ENCODE results near the gene CCDC24. TPM values are rescaled to one million over a fixed set of nuclear protein-coding genes. Genes with fewer than 3 reads are reported as not detected.

CCDC24 gene
- total RNA-seq, 1 donor from 2014 or later: 3.3 TPM

DNA sequence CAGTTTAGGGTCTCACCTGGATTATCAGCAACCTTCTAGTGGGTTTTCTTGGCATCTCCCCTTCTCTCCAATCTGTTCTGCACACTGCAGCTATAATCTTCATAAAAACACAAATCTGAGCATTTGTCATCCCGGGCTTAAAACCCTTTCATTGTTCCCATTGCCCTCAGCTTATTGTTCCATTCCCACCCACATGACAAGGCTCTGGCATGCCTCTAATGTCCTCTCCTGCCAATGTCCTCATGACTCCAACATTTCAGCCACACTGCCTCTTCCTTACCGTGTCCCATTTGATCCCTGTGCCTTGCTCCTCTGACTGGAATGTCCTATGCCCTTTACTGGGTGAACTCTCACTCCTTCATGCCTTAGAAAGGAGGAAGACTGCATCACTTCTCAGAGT lies 29.1 kb upstream of the CCDC24 start:
- H4K20me1 ChIP-seq (ENCODE audit: low read depth): no peaks in the 10 kb centered on the region
- Mint-ChIP-seq H3K27ac (no peak overlapping the region), H3K9me3 (no peaks in the 10 kb centered on the region), H3K4me1 (no peaks in the 10 kb centered on the region), H3K27me3 (ENCODE audit: insufficient read depth, low read depth) (no peaks in the 10 kb centered on the region), H3K4me3 (no peak overlapping the region), H3K36me3 (peaks cover 9% of the 10 kb centered on the region)
- TF ChIP-seq, protein P1, sequence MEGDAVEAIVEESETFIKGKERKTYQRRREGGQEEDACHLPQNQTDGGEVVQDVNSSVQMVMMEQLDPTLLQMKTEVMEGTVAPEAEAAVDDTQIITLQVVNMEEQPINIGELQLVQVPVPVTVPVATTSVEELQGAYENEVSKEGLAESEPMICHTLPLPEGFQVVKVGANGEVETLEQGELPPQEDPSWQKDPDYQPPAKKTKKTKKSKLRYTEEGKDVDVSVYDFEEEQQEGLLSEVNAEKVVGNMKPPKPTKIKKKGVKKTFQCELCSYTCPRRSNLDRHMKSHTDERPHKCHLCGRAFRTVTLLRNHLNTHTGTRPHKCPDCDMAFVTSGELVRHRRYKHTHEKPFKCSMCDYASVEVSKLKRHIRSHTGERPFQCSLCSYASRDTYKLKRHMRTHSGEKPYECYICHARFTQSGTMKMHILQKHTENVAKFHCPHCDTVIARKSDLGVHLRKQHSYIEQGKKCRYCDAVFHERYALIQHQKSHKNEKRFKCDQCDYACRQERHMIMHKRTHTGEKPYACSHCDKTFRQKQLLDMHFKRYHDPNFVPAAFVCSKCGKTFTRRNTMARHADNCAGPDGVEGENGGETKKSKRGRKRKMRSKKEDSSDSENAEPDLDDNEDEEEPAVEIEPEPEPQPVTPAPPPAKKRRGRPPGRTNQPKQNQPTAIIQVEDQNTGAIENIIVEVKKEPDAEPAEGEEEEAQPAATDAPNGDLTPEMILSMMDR (IDR thresholded peaks at IDR 0.05): no peak
- TF ChIP-seq EZH2phosphoT487 (IDR thresholded peaks at IDR 0.05) (no peak), EZH2 (IDR thresholded peaks at IDR 0.05) (no peak)
- no peaks in the 10 kb centered on the region for H3K27me3 ChIP-seq
- H3K4me2 ChIP-seq: no peak overlapping the region
- no peak overlapping the region for H3K4me3 ChIP-seq
- no peaks in the 10 kb centered on the region for H3K9me3 ChIP-seq (ENCODE audit: low read depth)
- H2AFZ ChIP-seq (replicated peaks): no peak overlapping the region
- no peaks in the 10 kb centered on the region for H3K4me1 ChIP-seq
- H3K27ac ChIP-seq: no peak overlapping the region
- no peaks in the 10 kb centered on the region for H3F3A ChIP-seq (ENCODE audit: low read depth)
- no peak overlapping the region for H3K9ac ChIP-seq
- H3K79me2 ChIP-seq (ENCODE audit: low read depth): no peaks in the 10 kb centered on the region
- DNase-seq (ENCODE audit: low spot score): no peak
- H3K36me3 ChIP-seq: no peaks in the 10 kb centered on the region

DNA sequence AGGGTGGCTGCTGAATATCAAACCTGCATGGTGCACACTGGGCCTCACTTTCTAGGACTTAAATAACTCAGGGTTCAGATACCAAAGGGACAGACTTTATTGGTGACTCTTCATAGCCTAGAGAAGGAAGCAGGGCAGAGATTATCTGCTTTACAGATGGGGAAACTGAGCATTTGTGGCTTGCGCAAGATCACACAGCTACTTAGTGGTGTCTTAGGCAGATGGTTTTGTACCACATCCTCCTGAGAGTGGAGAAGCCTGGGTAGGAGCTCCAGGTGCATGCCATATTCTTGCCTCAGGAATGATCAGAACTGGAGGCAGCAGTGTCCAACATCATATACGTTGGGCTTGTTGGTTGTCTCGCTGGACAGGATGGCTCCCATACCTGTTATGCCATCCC lies 28.4 kb upstream of the CCDC24 start:
- no peaks in the 10 kb centered on the region for H4K20me1 ChIP-seq (ENCODE audit: low read depth)
- no peak for TF ChIP-seq EZH2 (IDR thresholded peaks at IDR 0.05)
- no peak for TF ChIP-seq EZH2phosphoT487 (IDR thresholded peaks at IDR 0.05)
- TF ChIP-seq, protein P1 (IDR thresholded peaks at IDR 0.05): no peak
- peaks cover 12% of the 10 kb centered on the region for H3K36me3 Mint-ChIP-seq
- no peak overlapping the region for H3K9ac ChIP-seq
- H3K9me3 Mint-ChIP-seq: no peaks in the 10 kb centered on the region
- H3K9me3 ChIP-seq (ENCODE audit: low read depth): no peaks in the 10 kb centered on the region
- H3K4me1 ChIP-seq: no peaks in the 10 kb centered on the region
- no peak overlapping the region for H3K4me3 ChIP-seq
- H3K27me3 ChIP-seq: no peaks in the 10 kb centered on the region
- H3F3A ChIP-seq (ENCODE audit: low read depth): no peaks in the 10 kb centered on the region
- no peak for DNase-seq (ENCODE audit: low spot score)
- no peaks in the 10 kb centered on the region for H3K4me1 Mint-ChIP-seq
- H3K27me3 Mint-ChIP-seq (ENCODE audit: insufficient read depth, low read depth): no peaks in the 10 kb centered on the region
- H3K79me2 ChIP-seq (ENCODE audit: low read depth): no peaks in the 10 kb centered on the region
- H3K36me3 ChIP-seq: no peaks in the 10 kb centered on the region
- H3K4me2 ChIP-seq: no peak overlapping the region
- no peak overlapping the region for H2AFZ ChIP-seq (replicated peaks)
- H3K27ac Mint-ChIP-seq: no peak overlapping the region
- no peak overlapping the region for H3K4me3 Mint-ChIP-seq
- H3K27ac ChIP-seq: no peak overlapping the region

DNA sequence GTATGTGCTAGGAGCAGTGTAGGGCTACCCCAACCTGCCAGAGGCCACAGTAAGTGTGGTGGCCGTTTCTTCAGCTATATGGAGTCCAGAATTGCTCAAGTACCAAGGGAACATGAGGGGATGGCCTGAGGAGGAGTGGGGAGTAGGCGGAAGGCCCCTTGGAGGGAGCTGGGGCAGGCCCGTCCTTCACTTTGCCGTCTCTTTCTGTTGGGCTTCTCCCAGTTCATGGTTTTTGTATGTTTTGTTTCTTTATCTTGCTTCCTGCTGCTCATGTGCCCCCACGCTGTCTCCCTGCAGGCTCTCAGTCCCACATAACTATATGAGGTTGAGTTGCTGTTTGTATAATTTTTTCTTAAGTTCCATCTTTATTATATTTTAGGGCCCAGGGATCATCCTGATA lies 27.5 kb upstream of the CCDC24 start:
- Mint-ChIP-seq H3K4me3 (no peak overlapping the region), H3K9me3 (no peaks in the 10 kb centered on the region), H3K27me3 (ENCODE audit: insufficient read depth, low read depth) (no peaks in the 10 kb centered on the region), H3K36me3 (peaks cover 12% of the 10 kb centered on the region), H3K4me1 (no peaks in the 10 kb centered on the region), H3K27ac (no peak overlapping the region)
- no peak overlapping the region for H3K9ac ChIP-seq
- no peak overlapping the region for H3K27ac ChIP-seq
- no peak for DNase-seq (ENCODE audit: low spot score)
- no peaks in the 10 kb centered on the region for H3K9me3 ChIP-seq (ENCODE audit: low read depth)
- TF ChIP-seq EZH2phosphoT487 (IDR thresholded peaks at IDR 0.05) (no peak), EZH2 (IDR thresholded peaks at IDR 0.05) (no peak)
- H3K79me2 ChIP-seq (ENCODE audit: low read depth): no peaks in the 10 kb centered on the region
- H3F3A ChIP-seq (ENCODE audit: low read depth): peaks cover 5% of the 10 kb centered on the region
- no peaks in the 10 kb centered on the region for H4K20me1 ChIP-seq (ENCODE audit: low read depth)
- no peaks in the 10 kb centered on the region for H3K4me1 ChIP-seq
- no peak overlapping the region for H3K4me3 ChIP-seq
- no peaks in the 10 kb centered on the region for H3K27me3 ChIP-seq
- no peaks in the 10 kb centered on the region for H3K36me3 ChIP-seq
- H2AFZ ChIP-seq (replicated peaks): no peak overlapping the region
- no peak overlapping the region for H3K4me2 ChIP-seq

DNA sequence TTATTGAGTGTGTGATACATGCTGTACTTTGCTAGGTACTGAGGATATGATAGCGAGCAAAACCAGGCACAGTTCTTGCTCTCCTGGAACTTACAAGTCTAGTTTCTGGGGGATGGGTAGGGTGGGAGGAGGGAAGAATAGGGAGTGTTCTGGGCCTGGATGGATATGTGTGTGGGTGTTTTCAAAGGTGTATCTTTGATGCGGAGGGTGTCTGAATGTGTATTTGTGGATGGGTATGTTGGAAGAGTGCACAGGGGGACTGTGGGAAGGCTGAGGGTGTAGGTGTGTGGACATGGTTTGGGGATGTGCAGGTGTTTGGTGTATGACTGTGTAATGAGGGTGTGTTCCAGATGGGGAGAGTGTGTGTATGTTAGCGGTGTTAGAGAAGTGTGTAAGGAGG lies 26.1 kb upstream of the CCDC24 start:
- Mint-ChIP-seq H3K4me3 (no peak overlapping the region), H3K27me3 (ENCODE audit: insufficient read depth, low read depth) (no peaks in the 10 kb centered on the region), H3K27ac (no peak overlapping the region), H3K36me3 (peaks cover 12% of the 10 kb centered on the region), H3K4me1 (peaks cover 4% of the 10 kb centered on the region), H3K9me3 (no peaks in the 10 kb centered on the region)
- no peak overlapping the region for H3K4me2 ChIP-seq
- TF ChIP-seq, protein P1 (IDR thresholded peaks at IDR 0.05): no peak
- TF ChIP-seq EZH2phosphoT487 (IDR thresholded peaks at IDR 0.05) (no peak), EZH2 (IDR thresholded peaks at IDR 0.05) (no peak)
- H3K27ac ChIP-seq: no peak overlapping the region
- peaks cover 3% of the 10 kb centered on the region for H3K79me2 ChIP-seq (ENCODE audit: low read depth)
- no peaks in the 10 kb centered on the region for H3K4me1 ChIP-seq
- no peaks in the 10 kb centered on the region for H3K9me3 ChIP-seq (ENCODE audit: low read depth)
- H3K36me3 ChIP-seq: no peaks in the 10 kb centered on the region
- H3K9ac ChIP-seq: no peak overlapping the region
- no peaks in the 10 kb centered on the region for H3K27me3 ChIP-seq
- DNase-seq (ENCODE audit: low spot score): no peak
- peaks cover 9% of the 10 kb centered on the region for H3F3A ChIP-seq (ENCODE audit: low read depth)
- H2AFZ ChIP-seq (replicated peaks): no peak overlapping the region
- no peak overlapping the region for H3K4me3 ChIP-seq
- H4K20me1 ChIP-seq (ENCODE audit: low read depth): peaks cover 2% of the 10 kb centered on the region
